HG02885 (cell line): ENCODE measurements around the gene ICA1.

ENCODE experiments used
- ATAC-seq: cut with Tn5 transposase; IDR thresholded peaks from one replicate; pipeline ENCODE4 v1.9.1; 2021; ENCODE audit warnings: mild to moderate bottlenecking; ENCODE audit not compliant: unreplicated experiment, poor library complexity

ICA1 gene

DNA sequence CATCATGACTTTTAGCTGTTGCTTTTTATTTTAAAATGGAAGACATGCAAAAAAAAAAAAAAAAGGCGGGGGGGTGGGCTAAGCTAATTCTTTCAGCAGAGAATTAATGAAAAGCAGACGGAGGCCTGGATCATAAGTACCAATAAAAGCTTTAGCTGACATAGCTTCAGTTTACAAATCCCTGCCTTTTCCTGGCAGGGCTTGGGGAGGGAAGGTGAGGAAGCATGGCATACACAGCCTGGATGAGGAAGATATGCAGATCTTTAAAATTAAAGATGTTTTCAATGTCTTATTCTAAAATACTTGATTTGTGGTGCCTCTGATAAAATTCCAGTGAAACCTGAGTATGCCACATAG is 57.0 kb downstream of the ICA1 start:
- ATAC-seq = no peak

DNA sequence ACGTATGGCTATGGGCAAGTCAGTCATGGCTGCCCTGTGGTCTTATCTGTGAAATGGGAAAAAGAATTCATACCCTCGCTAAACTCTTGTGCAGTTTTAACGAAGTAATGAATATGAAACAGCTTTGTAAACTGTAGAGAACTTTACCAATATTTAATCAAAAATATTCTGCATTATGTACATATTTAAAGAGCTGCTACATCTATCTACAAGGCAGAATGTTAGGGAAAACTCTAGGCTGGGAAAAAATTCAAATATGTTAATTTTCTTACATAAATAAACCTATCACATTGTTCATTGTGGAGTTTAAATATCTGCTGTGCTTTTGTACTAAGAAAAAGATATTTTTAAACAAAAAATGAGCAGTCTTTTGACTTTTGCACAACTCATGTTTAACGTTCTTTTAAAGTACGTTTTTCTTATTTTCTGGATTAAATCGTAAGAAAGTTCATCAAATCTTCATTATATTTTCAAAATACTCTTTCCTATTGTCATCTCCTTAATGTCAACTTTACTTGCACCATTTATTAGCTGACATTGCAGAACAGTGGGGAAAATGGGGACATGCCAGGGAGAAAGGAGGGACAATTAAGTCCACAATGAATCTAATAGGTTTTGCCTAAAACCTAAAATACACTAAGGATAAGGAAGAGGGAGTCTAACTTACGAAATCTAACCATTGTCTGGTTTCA is 57.5 kb downstream of the ICA1 start:
- ATAC-seq = no peak

DNA sequence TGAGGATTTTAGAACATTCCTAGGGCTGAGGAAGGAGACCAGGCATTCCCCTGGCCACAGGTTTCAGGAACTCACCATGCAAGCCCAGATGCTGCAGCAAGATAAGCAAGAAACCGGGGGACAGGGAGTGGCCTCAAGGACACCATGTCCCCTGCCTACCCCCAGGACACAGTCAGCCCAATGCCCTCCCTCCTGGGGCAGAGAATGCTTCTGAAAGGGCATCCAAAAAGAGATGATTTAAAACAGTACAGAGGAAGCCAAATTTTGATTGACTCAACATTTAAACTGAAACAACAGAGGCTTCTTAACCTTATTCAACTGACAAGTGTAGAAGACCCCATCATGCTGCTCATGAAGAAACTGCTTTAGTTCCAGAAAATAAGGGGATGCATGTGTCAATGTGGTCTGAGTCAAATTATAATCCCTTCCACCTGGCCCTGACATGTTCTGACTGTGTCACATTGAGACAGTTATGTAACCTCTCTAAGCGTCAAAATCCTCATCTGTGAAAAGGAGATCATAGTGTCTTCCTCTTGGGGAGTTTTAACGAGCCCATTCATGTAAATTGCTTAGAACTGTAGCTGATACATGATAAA is 60.0 kb downstream of the ICA1 start:
- ATAC-seq = no peak

DNA sequence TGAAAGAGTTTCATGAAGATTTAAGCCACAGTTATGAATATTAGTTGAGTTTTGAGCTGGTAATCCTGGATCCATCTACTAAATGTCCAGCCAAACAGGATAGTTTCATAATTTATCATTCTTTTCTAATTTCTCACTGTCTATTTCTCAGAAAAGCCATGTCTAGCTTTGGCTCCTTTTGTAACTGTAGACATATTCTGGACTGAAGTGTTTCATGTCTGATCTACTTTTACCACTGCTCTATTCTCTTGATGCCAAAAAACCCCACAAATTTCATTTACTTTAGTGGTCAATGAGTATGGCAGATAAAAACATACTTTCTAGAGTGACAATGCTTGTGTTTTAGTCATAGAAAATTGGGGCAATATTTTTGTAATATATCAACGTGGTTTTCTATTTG is 61.2 kb downstream of the ICA1 start:
- no peak for ATAC-seq

DNA sequence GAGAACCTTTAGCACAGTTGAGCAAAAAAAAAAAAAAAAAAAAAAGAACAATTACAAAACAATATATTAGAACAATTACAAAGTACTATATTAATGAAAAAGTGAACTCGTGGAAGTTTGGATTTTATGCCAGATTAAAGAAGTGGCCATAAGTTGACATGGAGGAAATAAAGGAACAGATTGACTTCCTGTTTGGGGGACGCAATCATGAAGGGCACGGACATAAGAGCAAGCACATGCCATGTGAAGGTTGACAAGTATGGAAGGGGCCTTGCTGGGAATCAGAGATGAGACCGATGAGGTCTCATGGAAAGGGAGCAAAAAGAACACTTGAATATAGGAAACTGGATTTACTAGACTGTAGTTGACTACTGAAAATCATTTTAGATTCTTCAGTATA is 61.7 kb downstream of the ICA1 start:
- no peak for ATAC-seq

DNA sequence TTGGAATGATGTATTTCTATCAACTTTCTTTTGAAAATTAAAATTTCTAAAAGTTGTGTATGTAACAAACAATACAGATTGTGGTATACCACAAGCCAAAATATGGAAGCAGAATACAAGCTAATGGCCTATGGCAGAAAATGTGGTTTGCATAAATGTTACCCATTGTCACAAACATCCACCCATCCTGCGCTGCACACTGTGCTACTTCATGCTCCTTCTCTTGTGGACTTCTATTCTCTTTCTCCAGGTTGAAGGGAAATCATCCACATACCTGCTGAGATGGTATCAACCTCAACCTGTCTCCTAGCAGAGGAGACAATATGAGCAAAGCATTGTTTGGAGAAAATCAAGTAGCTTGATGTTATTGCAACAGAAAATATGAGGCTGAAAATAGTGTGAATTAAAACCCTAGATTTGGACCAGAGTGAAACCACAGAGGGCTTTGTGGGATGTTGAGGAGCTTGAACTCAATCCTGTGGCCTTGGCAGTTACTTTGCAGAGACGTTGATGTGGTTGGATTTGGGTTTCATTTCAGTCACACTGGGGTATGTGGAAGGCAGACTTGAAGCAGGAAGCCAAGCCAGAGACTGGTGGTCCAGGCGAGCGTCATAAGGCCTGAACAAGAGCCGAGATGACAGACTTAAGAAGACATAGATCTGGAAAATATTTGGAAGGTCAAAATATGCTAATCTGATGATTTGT is 63.8 kb downstream of the ICA1 start:
- no peak for ATAC-seq

DNA sequence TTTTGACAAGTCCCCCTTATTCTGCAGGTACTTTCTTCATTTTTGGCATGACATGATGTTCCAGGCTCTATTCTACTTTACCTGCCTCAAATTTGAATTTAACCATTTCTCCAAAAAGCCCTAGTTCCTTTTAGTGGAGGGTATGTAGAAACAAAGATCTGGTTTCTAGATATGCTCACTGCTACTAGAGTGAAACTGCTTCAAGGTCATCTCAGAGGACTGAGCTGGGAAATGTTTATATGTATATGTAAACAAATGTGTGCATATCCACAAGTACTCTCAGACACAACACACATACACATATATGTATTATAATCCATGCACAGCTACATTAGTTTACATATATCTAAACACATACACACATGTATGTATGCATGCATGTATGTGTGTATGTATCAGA is 69.1 kb downstream of the ICA1 start:
- ATAC-seq = no peak

DNA sequence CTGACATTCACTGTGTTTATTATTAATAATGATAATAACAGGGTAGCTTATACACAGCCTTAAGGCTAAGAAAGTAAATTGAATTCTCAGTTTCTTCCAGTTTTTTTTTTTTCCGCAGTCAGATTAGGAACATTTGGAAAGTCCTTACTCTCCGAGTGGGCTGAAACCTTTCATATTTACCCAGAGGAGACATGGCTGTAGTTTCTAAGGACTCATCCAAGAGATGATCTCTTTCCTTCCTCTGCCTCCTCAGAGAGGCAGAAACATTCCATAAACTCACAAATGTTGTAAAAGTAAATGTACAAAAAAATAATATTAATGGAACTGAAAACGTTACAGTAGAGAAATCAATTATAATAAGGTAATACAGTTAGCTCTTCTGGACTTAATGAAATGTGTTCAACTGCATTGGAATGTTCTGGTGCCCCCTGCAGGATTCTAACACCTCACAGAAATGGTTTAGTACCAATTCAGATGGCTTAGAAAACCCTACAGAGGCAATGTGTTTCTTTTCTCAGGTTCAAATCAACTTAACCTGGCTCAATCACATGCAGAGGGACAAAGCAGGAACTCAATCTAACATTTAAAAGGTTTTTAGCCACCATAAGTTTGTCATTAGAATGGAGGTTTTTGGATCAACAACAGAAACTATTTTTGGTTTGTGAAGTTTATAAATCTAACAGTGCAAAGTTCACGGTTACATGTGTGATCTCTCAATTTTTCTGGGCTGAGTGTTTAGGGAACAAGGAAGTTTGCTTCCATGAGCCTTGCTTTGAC is 71.7 kb downstream of the ICA1 start:
- peak; percentile 89 for ATAC-seq

DNA sequence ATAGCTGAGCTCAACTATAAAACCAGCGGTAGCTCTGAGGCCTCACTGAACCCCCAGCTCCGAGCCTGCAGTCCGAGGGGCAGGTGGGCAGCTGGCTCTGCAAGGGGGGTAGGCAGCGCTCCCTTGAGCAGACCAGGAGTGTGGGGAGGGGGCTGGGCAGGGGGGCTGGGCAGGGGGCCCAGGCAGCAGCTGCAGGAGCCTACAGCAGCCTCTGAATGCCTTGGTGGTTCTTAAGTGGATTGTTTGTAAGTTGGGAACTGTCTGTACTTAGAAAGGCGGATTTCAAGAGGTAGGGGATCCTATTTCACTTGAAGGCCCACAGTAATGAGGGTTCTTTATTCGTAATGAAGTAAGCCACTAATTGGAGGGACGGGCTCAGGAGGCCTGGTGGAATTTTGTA is 72.3 kb downstream of the ICA1 start:
- ATAC-seq = no peak

DNA sequence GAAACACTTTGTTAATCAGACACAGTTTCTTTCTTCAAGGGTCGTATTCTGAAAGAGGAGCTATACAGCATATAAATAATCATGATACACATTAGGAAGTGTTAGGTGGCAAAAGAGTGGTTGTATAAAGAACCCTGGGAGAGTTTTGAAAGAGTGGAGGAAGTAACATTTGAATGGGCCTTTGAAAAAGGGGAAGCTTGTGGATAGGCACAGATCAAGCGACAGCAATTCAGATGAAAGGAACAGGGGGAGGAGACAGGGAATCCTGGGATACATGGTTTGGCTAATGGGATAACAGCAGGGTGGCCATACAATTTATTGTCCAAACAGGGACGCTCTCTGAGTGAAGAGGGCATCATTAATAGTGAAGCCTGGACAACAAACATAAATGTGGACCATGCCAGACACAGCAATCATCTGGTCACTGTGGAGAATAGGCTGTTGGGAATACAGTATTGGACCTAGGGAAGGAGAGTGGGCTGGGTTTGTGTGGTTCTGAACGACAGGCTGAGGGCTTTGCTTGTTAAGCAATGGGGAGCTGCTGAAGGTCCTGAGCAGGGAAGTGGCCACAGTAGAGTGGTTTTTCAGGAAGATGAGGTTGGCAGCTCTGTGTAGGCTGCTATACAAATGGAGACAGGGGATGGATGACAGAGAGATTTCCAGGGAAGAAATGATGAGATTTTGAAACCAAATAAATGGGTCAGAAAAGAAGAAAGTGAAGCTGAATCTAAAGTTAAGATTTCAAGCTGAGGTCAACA is 75.9 kb downstream of the ICA1 start:
- ATAC-seq = no peak

DNA sequence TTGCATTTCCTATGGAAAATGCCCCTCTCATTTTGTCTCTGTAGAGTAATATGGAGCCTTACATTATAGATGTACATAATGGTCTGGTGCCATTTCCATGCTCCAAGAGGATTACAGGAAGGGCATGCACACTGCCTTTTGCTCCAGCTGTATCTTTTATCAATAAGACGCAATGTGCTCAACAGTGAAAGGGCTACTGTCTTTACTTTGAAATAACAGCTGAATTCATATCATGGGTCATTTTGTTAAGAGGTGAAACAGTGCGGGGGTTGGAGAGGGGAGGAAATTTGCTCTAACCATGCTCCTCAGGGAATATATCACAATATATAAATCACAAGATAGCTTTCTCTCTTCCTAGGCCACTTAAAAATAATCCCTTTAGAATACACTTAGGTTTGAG is 77.7 kb downstream of the ICA1 start:
- no peak for ATAC-seq

DNA sequence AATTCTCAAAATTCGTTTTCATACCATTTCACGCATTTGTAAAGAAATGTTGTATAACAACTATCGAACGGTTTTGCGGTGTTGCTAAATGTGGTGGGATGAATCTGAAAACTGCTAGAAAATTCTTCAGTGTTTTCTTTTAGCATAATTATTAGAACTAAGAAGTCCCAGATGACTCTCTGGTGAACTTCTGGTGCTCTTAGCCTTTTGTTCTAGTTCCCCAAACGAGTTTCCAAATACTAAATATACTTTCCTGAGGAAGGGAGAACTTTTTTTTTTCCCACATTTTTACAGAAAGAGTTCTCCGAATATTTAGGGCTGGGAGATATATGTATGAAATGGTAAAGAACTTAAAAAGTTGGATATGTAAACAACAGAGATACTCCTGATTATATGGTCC is 82.5 kb downstream of the ICA1 start:
- no peak for ATAC-seq

DNA sequence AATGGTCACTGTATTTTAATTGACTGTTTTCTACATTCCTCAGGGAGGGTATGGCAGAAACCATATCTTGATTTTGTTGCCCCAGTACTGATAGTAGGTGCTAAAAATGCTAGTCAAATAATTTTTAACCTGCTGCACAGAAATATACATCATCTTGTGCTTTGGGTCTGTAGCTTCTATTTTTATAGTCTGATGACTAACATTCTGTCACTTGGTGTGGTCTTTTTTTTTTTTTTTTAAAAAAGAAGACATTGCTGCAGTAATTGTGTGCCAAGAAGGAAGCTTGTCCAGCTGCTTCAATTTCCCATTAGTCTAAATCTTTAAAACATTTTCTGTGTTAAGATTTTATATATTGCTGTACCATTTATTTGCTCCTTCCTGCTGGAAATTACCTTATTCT is 83.6 kb downstream of the ICA1 start:
- no peak for ATAC-seq

DNA sequence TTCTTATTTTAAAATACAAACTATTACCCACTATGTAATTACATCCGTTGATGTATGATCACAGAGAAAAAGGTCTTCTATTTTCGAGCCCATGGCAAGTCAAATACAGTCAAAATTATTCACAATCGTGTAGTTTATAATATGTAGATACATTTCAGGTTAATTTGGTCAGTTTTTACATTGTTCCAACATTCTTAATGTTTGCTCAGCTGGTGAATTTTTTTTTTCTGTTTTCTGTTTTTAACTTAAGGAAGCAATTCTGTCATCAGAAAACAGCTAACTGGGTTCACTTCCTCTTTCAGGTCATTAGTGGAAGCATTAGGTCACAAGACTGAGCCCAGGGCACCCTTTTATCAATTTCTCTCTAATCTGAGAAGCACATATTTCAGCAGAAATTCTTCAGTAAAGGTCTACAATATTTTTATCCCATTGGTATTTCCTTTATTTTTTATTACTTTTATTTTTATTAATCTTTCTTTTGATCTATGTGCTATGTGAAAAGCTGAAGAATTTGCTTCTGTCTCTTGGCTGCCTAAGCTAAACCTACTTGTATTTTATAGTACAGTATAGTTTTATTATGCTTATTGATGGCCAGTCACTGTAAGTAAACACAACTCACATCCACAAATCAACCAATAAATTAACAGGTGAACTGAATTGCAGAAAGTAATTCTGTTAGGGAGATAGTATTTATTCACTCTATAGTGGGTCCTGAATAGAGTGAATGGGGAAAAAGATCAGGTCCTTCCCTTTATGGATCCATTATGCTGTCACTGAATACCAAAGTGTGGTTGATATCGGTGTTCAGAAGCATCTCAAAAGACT is 84.6 kb downstream of the ICA1 start:
- peak; percentile 66 for ATAC-seq

DNA sequence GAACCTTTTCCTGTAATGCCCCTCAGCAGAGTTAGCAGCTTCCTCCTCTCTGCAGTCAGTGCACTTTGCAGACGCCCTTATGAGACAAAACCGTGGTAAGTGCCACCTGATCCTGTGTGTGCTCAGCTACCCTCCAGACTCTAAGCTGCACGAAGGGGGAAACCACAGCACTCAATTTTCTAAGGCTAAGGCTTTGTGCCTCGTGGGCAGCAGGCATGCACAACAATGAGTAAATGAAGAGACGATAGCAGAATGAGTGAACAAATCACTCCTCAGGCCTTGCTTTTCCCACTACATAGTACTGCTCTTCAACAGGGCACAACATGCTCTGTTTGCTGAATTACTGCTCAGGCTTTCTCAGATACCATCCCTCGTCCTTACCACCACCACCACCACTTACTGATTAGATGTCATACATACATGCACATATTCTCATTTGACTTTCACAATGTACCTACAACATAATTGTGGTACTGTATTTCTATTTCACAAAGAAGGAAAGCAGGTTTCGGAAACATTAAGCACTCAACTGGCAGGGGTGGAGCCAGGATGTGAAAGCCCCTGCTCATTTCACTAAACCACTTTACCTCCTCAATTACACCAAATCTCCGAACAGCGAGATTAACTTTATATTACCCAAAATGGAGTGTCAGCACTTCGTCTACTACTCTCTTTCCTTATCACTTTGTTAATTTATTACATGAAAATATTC is 85.4 kb downstream of the ICA1 start:
- peak; percentile 73 for ATAC-seq

DNA sequence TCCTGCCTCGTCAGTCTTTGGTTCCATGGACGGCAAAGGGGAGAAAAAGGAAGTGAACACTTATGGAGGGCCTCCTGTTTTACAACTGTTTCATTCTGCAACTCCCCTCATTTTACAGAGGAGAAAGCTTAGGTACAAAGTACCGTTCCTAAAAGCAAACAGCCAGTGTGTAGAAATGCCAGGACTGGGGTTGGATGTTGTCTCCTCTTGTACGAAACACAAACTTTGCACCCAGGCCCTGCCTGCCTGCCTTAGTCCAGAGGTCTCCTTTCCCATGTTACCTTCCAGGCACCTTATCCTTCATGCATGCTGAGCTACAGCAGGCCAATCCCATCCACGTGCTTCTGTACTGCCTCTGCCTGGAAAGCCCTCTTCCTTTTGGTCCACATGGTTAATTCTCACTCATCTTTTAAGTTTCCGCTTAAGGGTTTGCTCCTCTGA is 86.0 kb downstream of the ICA1 start:
- no peak for ATAC-seq

DNA sequence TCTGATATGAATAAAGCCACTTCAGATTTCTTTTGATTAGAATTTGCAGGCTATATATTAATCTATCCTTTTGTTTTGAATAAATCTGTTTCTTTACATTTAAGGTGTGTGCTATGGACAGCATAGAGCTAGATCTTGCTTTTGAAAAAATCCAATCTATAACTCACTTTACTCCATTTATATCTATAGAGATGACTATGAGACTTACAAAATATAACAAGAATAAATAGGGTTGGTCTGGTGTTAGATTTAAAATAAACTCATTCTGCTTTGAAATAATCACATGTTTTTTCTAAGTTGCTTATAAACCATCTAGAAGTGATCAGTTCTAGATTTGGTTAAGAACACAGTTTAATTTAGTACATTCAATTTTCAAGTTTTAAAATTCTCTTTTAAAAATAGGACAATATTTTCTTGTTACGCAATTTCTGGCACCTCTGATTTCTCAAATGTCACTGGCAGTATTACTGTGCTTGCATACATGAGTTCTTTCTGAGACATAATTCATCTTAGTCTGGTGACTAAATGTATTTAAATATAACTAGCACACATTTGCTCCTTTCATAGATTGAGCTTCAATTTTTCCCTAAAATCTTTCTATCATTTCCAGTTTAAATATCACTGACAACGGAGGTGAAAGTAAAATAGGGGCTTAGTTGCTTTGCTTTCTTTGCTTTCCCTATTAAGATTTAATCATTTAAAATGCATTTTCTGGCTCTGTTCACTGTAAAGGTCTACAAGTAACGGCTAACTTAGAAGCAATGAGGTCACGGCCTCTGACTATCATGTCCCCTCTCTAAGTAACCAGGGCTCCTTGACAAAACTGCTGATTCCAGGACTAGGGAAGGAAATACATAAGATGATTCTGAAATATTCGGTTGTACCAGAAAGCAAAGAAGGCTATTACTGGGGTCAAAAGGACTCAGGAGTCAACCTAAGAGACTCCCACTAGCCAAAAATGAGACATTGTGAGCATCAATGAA is 89.3 kb downstream of the ICA1 start:
- no peak for ATAC-seq

DNA sequence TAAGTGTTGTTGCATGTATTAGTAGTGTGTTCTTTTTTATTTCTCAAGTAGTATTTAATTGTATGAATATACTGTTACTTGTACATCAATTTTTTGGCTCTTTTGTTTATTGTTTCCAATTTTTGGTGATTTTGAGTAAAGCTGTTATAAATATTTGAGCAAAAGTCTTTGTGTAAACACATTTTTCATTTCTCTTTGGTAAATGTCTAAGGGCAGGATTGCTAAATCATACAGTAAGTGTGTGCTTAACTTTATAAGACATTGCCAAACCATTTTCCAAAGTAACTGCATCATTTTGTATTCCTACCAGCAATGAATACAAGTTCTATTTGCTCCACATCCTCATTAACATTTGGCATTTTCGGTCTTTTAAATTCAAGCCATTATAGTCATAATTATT is 92.8 kb downstream of the ICA1 start:
- ATAC-seq = no peak
